DMS153 (cell line): ENCODE data around the gene PLEKHA5.

Source experiments
- DNase-seq: peaks from one replicate; lab custom pipeline; 2025; lab: John Stamatoyannopoulos, UW

The PLEKHA5 gene

DNA sequence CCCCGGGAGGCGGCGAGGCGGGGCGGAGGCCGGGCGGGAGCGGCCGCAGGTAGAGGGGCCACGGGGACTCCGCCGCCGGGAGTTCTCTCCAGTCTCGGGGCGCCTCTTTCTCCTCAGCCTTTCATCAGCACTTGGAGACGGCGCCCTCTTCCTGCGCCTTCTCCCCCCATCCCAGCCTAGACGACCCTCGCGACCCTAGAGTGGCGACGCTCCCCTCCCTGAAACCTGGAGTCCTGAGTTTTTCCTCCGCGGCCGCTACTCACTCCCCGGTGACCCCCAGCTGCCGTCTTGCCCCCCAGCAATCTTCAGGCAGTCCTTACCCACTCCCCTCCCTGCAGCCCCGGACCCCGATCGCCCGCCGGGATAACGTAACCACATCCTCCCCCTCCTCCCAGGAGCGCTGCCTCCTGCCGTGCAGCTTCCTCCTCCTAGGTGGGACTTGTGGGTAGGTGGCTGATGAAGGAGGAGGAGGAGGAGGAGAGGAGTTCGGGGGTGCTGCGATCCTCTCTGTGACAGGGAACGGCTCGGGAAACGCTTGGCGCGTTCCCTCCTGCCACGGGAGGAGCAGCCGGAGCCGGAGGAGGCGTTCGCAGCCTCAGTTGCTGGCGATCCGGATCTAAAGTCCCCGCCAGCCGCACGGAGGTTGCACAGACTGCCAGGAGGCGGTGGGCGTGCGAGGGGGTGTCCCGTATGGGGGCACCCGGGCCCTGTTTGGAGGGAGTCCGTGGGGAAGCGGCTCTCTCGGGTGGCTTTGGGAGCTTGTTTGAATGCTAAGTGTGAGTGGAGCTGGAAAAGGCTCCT is 891 bp downstream of the PLEKHA5 start:
- no peak for DNase-seq

DNA sequence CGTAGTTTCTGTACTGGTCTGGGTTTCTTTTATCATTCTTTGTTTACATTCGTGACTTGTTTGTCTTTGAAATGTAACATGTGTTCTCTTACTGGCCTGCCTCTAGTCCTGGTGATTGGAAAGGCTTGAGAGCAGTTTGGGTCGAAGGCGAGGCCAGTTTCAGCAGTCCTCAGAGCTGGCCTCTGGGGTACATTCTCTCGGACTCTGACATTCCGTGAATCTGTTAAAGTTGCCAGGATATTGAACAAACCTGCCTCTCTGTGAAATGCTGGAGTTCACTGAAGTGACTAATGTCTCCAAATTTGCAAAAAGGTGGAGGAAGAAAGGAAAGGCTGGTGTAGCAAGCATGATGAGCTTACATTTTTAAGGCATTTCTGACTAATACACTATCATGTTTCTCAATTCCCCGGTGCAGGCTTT is 1.5 kb downstream of the PLEKHA5 start:
- DNase-seq = no peak

GRCh38 chr12:19138551-19138950 is 9.0 kb downstream of the PLEKHA5 start:
- DNase-seq = no peak

DNA sequence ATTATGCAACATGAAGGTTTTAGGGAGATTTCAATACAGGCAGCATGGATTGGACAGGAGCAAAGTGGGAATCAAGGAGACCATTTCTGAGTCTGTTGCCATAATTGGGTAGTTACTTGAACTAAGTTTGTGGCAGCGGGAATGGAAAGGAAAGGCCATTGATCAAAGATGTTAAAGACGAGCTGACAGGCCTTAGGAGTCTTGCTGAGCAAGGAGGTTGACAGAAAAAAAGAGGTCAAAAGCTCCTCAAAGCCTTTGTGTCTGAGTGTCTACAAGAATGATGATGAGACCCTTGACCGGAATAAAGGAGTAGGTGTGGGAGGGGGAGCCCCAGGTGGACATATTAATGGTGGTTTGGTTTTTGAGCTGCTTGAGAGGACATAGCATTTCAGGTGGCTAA is 9.4 kb downstream of the PLEKHA5 start:
- DNase-seq = no peak

DNA sequence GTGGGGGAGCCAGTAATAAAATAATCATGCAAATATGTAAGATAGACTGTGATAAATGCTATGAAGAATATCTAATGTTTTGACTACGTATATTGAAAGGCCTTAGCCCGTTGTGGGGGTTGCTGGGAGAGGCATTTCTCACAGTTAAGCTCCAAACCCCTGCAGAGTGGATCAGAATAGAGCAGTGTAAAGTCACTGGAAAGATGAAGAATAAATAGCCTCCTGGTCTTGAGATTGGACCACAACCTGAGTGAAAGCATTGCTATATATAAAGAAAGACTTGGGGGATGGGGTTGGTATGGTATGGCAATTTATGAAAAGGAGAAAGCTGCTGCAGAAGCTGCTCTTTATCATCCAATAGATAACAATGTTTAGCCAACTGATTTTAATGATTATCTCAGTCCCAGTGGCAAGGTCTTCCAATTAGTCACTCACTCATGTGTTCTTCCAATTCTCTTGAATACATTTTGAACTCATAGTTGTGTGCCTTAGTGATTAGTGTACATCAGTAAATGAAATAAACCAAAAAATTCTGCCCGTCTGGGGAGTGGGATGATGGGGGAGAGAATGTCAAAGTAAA is 10.2 kb downstream of the PLEKHA5 start:
- DNase-seq = no peak

- DNase-seq = no peak
These were observed 11.1 kb downstream of the PLEKHA5 start for GRCh38 chr12:19140381-19141236.

- DNase-seq = no peak
These were observed 13.0 kb downstream of the PLEKHA5 start for GRCh38 chr12:19142499-19142898.

- no peak for DNase-seq
These were observed 14.8 kb downstream of the PLEKHA5 start for GRCh38 chr12:19144287-19144686.

- DNase-seq = no peak
These were observed 15.5 kb downstream of the PLEKHA5 start for GRCh38 chr12:19144985-19145384.

DNA sequence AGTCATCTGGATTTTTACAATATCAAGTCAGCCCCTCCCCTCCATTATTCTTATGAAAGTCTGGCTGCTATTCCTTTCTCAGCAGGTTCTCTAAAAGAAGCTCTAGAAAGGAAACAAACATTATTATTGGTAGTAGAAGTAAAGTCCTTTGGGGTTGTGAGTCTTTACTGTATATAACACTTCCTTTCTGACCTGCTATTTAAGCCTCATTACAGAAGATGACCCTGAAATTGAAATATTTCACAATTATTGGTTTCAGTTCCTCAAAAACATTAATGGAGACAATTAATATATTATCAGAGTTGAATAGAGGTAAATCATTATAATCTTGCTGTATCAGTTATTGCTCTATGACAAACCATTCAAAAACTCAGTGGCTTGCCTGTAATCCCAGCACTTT is 19.3 kb downstream of the PLEKHA5 start:
- no peak for DNase-seq

DNA sequence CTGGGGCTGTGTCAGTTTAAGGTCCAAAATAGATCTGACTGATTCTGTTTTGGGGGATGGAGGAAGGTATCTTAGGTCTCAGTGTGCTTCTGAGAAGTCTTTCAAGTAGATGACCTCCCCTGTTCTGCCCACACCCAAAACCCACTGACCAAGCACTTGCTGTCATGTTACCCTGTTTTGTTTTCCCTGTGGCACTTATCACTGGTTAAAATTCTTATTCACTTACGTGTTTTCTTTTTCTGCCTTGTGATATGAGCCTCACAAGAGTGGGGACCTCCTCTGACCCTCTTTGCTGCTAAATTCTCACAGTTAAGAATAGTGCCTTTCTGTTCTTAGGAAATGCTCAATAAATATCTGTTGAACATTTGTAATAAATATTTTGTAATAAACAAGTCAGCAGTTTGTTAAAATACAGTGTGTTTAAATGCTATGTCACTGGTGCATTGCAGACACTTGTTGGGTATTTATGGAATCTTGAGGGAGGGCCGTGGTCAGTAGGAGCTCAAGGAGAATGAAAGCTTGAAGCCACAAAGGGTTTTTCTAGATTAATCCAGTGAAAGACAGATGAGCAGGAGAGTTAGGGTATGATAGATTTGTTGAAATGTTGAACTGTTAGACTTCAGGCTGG is 20.9 kb downstream of the PLEKHA5 start:
- DNase-seq = no peak

GRCh38 chr12:19151298-19151697 is 21.8 kb downstream of the PLEKHA5 start:
- no peak for DNase-seq

GRCh38 chr12:19153396-19153795 is 23.9 kb downstream of the PLEKHA5 start:
- no peak for DNase-seq

DNA sequence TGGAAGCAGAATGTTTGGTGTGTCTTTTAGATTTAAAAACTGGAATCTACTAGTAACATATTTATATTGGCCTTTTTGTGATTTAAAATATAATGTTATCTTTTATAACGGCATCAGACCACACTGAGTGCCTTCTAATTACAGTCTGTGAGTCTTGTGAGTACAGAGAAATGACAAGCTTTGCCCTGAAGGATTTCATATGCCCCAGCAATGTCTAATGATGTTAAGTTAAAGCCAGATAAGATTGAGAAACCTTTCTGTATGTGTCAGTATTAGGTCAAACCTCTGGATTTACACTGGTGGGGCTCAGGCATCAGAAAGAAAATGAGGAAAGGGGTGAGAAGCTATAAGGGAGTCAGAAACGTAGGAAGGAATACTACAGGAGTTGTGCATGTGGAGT is 25.2 kb downstream of the PLEKHA5 start:
- no peak for DNase-seq

- DNase-seq = no peak
These were observed 26.6 kb downstream of the PLEKHA5 start for GRCh38 chr12:19155981-19156734.

GRCh38 chr12:19158923-19159322 is 29.4 kb downstream of the PLEKHA5 start:
- no peak for DNase-seq

DNA sequence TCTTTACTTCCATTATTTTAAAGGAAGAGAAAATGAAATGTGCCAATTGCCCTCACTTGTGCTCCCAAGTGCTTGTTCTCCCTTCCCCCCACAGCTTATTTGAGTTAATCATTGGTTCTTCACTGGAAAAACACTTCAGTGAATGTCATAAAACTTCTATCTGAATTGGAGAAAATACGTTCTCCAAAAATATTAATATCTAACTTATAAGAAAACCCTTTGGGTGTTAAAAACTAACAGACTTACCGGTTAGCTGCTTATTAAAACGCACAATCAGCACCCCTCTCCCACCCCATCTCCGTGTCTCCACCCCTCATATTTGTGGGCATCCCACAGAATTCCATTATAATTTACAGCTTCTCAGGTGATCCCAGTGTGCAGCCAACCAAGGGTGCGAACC is 31.7 kb downstream of the PLEKHA5 start:
- DNase-seq = no peak

GRCh38 chr12:19165451-19165850 is 35.9 kb downstream of the PLEKHA5 start:
- DNase-seq = no peak

DNA sequence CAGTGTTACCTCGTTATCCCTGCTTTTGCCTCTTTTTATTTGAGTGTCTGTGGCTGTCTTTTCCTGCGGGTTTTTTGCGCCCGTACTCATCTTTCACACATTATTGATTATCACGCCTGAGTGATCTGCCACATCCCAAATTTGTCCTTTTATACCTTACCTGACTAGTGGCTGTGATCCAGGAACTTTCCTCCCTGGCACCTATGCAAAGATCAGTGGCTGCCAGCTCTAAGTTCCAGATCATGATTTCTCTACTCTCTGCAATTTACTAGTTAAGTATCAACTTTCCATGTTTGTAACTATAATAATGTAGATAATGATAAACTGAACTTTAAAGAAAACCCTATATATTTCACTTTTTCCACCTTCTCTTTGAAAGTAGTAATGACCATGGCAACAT is 36.9 kb downstream of the PLEKHA5 start:
- DNase-seq = no peak

- no peak for DNase-seq
These were observed 37.4 kb downstream of the PLEKHA5 start for GRCh38 chr12:19166956-19167355.

- no peak for DNase-seq
These were observed 38.2 kb downstream of the PLEKHA5 start for GRCh38 chr12:19167708-19168107.

- DNase-seq = no peak
These were observed 39.1 kb downstream of the PLEKHA5 start for GRCh38 chr12:19168644-19169043.
